Measurements from ENCODE around the gene EIF2AK3. TPM values are rescaled to one million over a fixed set of nuclear protein-coding genes. Genes with fewer than 3 reads are reported as not detected.

Gene EIF2AK3
- total and polyA plus RNA-seq, 2 of the 4 experiments (the other 2 are of a cell fraction) = 7.9 to 22.8 TPM

DNA sequence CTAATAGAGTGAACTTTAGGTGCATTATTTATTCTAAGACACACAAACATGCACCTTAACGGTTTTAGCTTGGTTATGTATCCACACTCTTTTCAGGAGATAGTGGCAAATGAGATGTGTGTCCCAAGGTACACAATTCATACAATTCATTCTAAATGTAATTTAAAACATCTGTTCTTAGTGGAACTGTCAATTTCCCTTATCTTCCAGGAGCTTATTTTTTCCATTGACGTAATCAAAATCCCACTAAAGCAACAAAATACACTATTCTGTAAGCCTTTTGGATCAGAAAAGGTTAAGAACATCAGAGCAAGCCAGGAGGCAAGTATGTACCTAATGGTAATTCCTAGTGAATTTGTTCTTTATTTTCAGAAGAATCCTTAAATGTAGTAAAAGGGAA is 19.8 kb downstream of the EIF2AK3 start:
- no peak overlapping the region for H2AFZ ChIP-seq (replicated peaks; ENCODE audit: low read length, poor library complexity)
- no peak overlapping the region for H2BK20ac ChIP-seq (ENCODE audit: low read depth, low read length)
- H4K8ac ChIP-seq (ENCODE audit: low read depth in 2 of 2, low read length in 2 of 2) = no peak overlapping the region
- H3K18ac ChIP-seq (ENCODE audit: low read depth, low read length) = no peak overlapping the region
- dilution Hi-C loops (cut with HindIII; ENCODE audit: low sequenced_read_pairs, unreplicated experiment) = no loop called here
- H2AK9ac ChIP-seq (replicated peaks; ENCODE audit: low read depth, low read length, poor library complexity) = no peak overlapping the region
- H3K4ac ChIP-seq (ENCODE audit: low read depth, low read length) = no peak overlapping the region
- H3K27me3 ChIP-seq (ENCODE audit: control insufficient read depth, insufficient read depth, low read length) = no peaks in the 10 kb centered on the region
- ATAC-seq (ENCODE audit: low read depth) = no peak
- DNase-seq = no peak
- no peak overlapping the region for H4K5ac ChIP-seq (ENCODE audit: low read depth, low read length)
- peaks cover 4% of the 10 kb centered on the region for H3K4me1 ChIP-seq (ENCODE audit: control insufficient read depth, insufficient read depth, low read length)
- in situ Hi-C loops (cut with MboI; ENCODE audit: low sequenced_read_pairs) = no loop called here
- H3K9me3 ChIP-seq (ENCODE audit: control insufficient read depth, insufficient read depth, low read length) = no peaks in the 10 kb centered on the region
- no TSS peak for BruUV-seq (replicated peaks)
- ChIA-PET POLR2A (ENCODE audit: unreplicated experiment) (no interaction called here), CTCF (interaction anchor here (1.0 to 1.5 kb wide), 2 partner anchors 62 kb away, joined by 3 read pairs; no protein-coding TSS in a partner anchor)
- no peak overlapping the region for H4K91ac ChIP-seq (ENCODE audit: insufficient read depth, low read depth, low read length)
- no peak overlapping the region for H3K4me3 ChIP-seq (ENCODE audit: insufficient read depth, low read depth, low read length)
- no peak for TF ChIP-seq RFX5 (IDR thresholded peaks at IDR 0.05; ENCODE audit: low read depth, low read length)
- TF ChIP-seq RCOR1 (IDR thresholded peaks at IDR 0.05; ENCODE audit: insufficient replicate concordance, low read length) = no peak
- no peak for TF ChIP-seq SMC3 (IDR thresholded peaks at IDR 0.05; ENCODE audit: low read depth, low read length)
- no peak for TF ChIP-seq POLR2A (IDR thresholded peaks at IDR 0.05; ENCODE audit: low read depth, low read length)
- TF ChIP-seq, protein P1, sequence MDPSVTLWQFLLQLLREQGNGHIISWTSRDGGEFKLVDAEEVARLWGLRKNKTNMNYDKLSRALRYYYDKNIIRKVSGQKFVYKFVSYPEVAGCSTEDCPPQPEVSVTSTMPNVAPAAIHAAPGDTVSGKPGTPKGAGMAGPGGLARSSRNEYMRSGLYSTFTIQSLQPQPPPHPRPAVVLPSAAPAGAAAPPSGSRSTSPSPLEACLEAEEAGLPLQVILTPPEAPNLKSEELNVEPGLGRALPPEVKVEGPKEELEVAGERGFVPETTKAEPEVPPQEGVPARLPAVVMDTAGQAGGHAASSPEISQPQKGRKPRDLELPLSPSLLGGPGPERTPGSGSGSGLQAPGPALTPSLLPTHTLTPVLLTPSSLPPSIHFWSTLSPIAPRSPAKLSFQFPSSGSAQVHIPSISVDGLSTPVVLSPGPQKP (IDR thresholded peaks at IDR 0.05; ENCODE audit: borderline replicate concordance, low read depth, low read length) = no peak
- TF ChIP-seq CEBPB (IDR thresholded peaks at IDR 0.05; ENCODE audit: low read depth, low read length) = no peak
- TF ChIP-seq USF2 (IDR thresholded peaks at IDR 0.05; ENCODE audit: low read depth, low read length) = no peak
- no peak for TF ChIP-seq CTCF (conservative IDR thresholded peaks at IDR 0.05; ENCODE audit: low read depth, low read length)
- TF ChIP-seq MAZ (IDR thresholded peaks at IDR 0.05; ENCODE audit: borderline replicate concordance, low read depth, low read length) = no peak
- no peak for TF ChIP-seq FOS (IDR thresholded peaks at IDR 0.05; ENCODE audit: low read depth, low read length)
- TF ChIP-seq MXI1 (IDR thresholded peaks at IDR 0.05; ENCODE audit: borderline replicate concordance, low read depth, low read length) = no peak
- no peak for TF ChIP-seq CHD1 (IDR thresholded peaks at IDR 0.05; ENCODE audit: low read depth, low read length)
- no peak for TF ChIP-seq RAD21 (IDR thresholded peaks at IDR 0.05; ENCODE audit: low read length)
- TF ChIP-seq MAFK (IDR thresholded peaks at IDR 0.05; ENCODE audit: low read depth, low read length) = no peak
- no peak for TF ChIP-seq BHLHE40 (IDR thresholded peaks at IDR 0.05; ENCODE audit: low read depth, low read length)
- H3K4me2 ChIP-seq (ENCODE audit: low read depth, low read length) = no peak overlapping the region
- H3K27ac ChIP-seq (ENCODE audit: insufficient read depth, low read length) = no peak overlapping the region
- H3K9ac ChIP-seq (ENCODE audit: low read depth, low read length) = no peak overlapping the region
- peaks cover 10% of the 10 kb centered on the region for H3K9me1 ChIP-seq (ENCODE audit: insufficient read depth, low read length)
- no CpG with 5 or more reads among the region's 2 CpGs for WGBS, 2 experiments (ENCODE audit: extremely low coverage in 2 of 2, insufficient read length in 1 of 2)
- H2AK5ac ChIP-seq (ENCODE audit: low read depth, low read length) = no peak overlapping the region
- no peak overlapping the region for H2BK5ac ChIP-seq (ENCODE audit: low read depth, low read length, poor library complexity, severe bottlenecking)
- no peak overlapping the region for H3K23ac ChIP-seq (ENCODE audit: low read depth, low read length)
- H3K14ac ChIP-seq (replicated peaks; ENCODE audit: low read depth, low read length) = no peak overlapping the region
- H2BK15ac ChIP-seq (ENCODE audit: low read depth, low read length) = no peak overlapping the region
- H3K56ac ChIP-seq (ENCODE audit: extremely low read depth, insufficient read depth, low read length) = no peak overlapping the region
- peaks cover 29 to 42% of the 10 kb centered on the region in 2 experiments for H3K79me1 ChIP-seq (ENCODE audit: low read depth in 1 of 2, low read length in 2 of 2)
- intact Hi-C loops (cut with micrococcal nuclease) = no loop called here
- peaks cover 2% of the 10 kb centered on the region for H3K36me3 ChIP-seq (ENCODE audit: control insufficient read depth, insufficient read depth, low read length)
- H2BK120ac ChIP-seq (ENCODE audit: low read depth, low read length) = no peak overlapping the region
- H4K20me1 ChIP-seq (ENCODE audit: insufficient read depth, low read length) = peaks cover 20% of the 10 kb centered on the region; the same call in 1 of the 2 replicates
